Esophagus (tissue), 2 donors: ENCODE measurements around the gene TNPO3. TPM values are rescaled to one million over a fixed set of nuclear protein-coding genes. Genes with fewer than 3 reads are reported as not detected.

ENCODE experiments used
- H3K27ac ChIP-seq, 2 donors: one replicate each; pipeline ENCODE4 v1.5.1; 2013; ENCODE audit warnings: low read depth in 2 of 2, mild to moderate bottlenecking in 2 of 2, inconsistent platforms in 1 of 2, low read length in 1 of 2, moderate library complexity in 1 of 2
- H3K27me3 ChIP-seq, 2 donors: one replicate each; pipeline ENCODE4 v1.6.1; 2013; ENCODE audit warnings: low read length in 2 of 2, control low read depth in 1 of 2, mild to moderate bottlenecking in 1 of 2; ENCODE audit not compliant: insufficient read depth in 2 of 2, control insufficient read depth in 1 of 2
- H3K36me3 ChIP-seq, 2 donors: one replicate each; pipeline ENCODE4 v1.6.1; 2013; ENCODE audit warnings: low read length in 1 of 2; ENCODE audit not compliant: control insufficient read depth in 2 of 2, insufficient read depth in 2 of 2
- H3K4me1 ChIP-seq, 2 donors: one replicate each; pipeline ENCODE4 v1.6.1; 2013; ENCODE audit warnings: low read length in 1 of 2; ENCODE audit not compliant: control insufficient read depth in 2 of 2, insufficient read depth in 2 of 2
- H3K4me3 ChIP-seq, 2 donors: one replicate each; pipeline ENCODE4 v1.5.1; 2013; ENCODE audit warnings: low read length in 2 of 2, mild to moderate bottlenecking in 2 of 2, low read depth in 1 of 2, moderate library complexity in 1 of 2
- H3K9me3 ChIP-seq, 2 donors: one replicate each; pipeline ENCODE4 v1.6.1; 2013; ENCODE audit warnings: mild to moderate bottlenecking in 2 of 2, low read depth in 1 of 2, low read length in 1 of 2, moderate library complexity in 1 of 2; ENCODE audit not compliant: control insufficient read depth in 2 of 2, insufficient read depth in 1 of 2
- WGBS, 2 donors: extraction: QIAGEN DNeasy Blood & Tissue Kit; methylation state at CpG; one replicate each; pipeline ENCODE4 v1.1.7; 2013; 5-methylcytosine and 5-hydroxymethylcytosine counted together
- polyA plus RNA-seq, 2 donors: library from polyadenylated mRNA; stranded (reverse); fragments of 200-250 nt; gene quantifications; one replicate each; pipeline ENCODE4 v1.2.3, GENCODE V29; 2013
- donor health status: healthy with polysubstance abuse.
- donor health status: Bipolar disorder and iron deficiency.

Gene TNPO3
- polyA plus RNA-seq, 2 donors: 11.6 to 19.9 TPM

DNA sequence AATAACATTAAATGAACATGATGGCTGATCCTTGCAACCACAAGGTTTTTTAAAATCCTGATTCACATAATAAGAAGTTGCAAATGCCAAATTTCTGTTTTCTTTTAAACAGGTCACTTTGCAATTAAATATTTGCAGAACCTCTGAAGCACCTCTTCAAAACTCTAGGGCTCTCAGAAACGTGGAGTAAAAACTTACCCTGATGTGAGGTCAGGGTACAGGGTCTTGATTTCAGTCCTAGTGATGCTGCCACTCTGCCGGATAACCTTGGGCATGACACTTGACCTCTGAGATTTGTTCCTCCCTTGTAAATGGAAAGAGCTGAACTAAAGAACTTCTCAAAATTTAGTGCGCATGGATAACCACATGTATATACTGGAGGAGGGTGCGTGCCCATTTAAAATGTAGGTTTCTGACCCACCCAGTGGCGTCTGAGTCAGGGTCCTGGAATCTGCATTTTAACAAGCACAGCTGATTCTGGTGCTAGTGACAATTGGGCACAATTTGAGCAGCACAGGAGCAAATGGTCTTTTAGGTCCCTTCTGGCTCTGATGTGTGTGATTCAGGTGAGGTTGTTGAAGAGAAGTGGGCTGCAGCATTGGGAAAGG lies 35.5 kb upstream of the TNPO3 start:
- H3K9me3 ChIP-seq: no peaks in the 10 kb centered on the region
- H3K4me3 ChIP-seq: no peak overlapping the region
- no peaks in the 10 kb centered on the region for H3K4me1 ChIP-seq
- no peaks in the 10 kb centered on the region for H3K36me3 ChIP-seq
- 64 to 75% methylated on average over 5 of the region's 5 CpGs for WGBS, 2 donors
- H3K27ac ChIP-seq: no peak overlapping the region
- H3K27me3 ChIP-seq: no peaks in the 10 kb centered on the region

- WGBS, 2 donors: 49 to 50% methylated on average over 4 of the region's 4 CpGs
Measured at GRCh38 chr7:129089521-129090212, 34.8 kb upstream of the TNPO3 start.

GRCh38 chr7:129084801-129085551 lies 30.1 kb upstream of the TNPO3 start:
- Histone ChIP-seq H3K9me3 (no peaks in the 10 kb centered on the region), H3K27me3 (no peaks in the 10 kb centered on the region), H3K36me3 (no peaks in the 10 kb centered on the region), H3K27ac (no peak overlapping the region), H3K4me1 (no peaks in the 10 kb centered on the region), H3K4me3 (no peak overlapping the region)
- WGBS, 2 donors: 80 to 83% methylated on average over 11 of the region's 11 CpGs

More at GRCh38 chr7:129089521-129090212, 34.8 kb upstream of the TNPO3 start:
- no peaks in the 10 kb centered on the region for H3K9me3 ChIP-seq
- no peak overlapping the region for H3K4me3 ChIP-seq
- no peaks in the 10 kb centered on the region for H3K27me3 ChIP-seq
- H3K36me3 ChIP-seq: no peaks in the 10 kb centered on the region
- H3K27ac ChIP-seq: no peak overlapping the region
- no peaks in the 10 kb centered on the region for H3K4me1 ChIP-seq

DNA sequence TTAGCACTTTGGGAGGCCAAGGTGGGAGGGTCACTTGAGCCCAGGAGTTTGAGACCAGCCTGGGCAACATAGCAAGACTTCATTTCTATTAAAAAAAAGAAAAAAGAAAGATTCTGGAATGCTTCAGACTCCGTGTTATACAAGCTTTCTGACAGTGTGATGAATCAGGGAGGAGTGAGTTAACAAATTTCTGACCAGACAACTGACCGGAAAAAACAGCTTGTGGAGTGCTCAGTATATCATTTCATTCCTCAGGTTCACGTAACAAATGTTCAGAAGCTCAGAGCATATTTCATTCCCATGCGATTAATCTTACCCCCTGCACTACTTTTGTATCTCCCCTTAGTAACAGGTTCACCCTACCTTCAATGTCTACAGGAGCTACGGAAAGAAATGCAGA lies 28.6 kb upstream of the TNPO3 start:
- WGBS, 2 donors: 65 to 67% methylated on average over 5 of the region's 5 CpGs
- H3K9me3 ChIP-seq: no peaks in the 10 kb centered on the region
- H3K4me1 ChIP-seq: no peaks in the 10 kb centered on the region
- no peak overlapping the region for H3K4me3 ChIP-seq
- H3K36me3 ChIP-seq: no peaks in the 10 kb centered on the region
- no peak overlapping the region for H3K27ac ChIP-seq
- H3K27me3 ChIP-seq: no peaks in the 10 kb centered on the region

- no peaks in the 10 kb centered on the region for H3K4me1 ChIP-seq
Measured at GRCh38 chr7:129078455-129078854, 23.5 kb upstream of the TNPO3 start.

DNA sequence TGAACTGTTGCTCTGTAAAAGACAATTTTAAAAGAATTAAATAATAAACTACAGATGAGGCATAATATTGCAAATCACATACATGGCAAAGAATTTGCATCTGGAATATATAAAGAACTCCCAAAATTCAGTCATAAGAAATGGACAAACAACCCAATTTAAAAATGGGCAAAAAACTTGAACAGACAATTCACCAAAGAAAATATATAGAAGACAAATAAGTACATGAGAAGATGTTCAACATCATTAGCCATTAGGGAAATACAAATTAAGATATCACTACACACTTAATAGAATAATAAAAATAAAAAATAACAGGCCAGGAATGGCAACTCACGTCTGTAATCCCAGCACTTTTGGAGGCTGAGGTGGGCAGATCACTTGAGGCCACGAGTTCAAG lies 22.0 kb upstream of the TNPO3 start:
- 81% methylated on average over 2 of the region's 2 CpGs for WGBS, 2 donors

More at GRCh38 chr7:129078455-129078854, 23.5 kb upstream of the TNPO3 start:
- no peaks in the 10 kb centered on the region for H3K36me3 ChIP-seq
- H3K27me3 ChIP-seq: no peaks in the 10 kb centered on the region
- no peaks in the 10 kb centered on the region for H3K9me3 ChIP-seq
- 92 to 94% methylated on average over 2 of the region's 2 CpGs for WGBS, 2 donors
- H3K27ac ChIP-seq: no peak overlapping the region
- no peak overlapping the region for H3K4me3 ChIP-seq

GRCh38 chr7:129074994-129075393 lies 20.1 kb upstream of the TNPO3 start:
- no peaks in the 10 kb centered on the region for H3K27me3 ChIP-seq
- no peak overlapping the region for H3K27ac ChIP-seq
- WGBS, 2 donors: 91 to 97% methylated on average over 2 of the region's 2 CpGs
- H3K4me3 ChIP-seq: no peak overlapping the region
- H3K9me3 ChIP-seq: no peaks in the 10 kb centered on the region
- no peaks in the 10 kb centered on the region for H3K36me3 ChIP-seq
- no peaks in the 10 kb centered on the region for H3K4me1 ChIP-seq

More for the DNA sequence above, 22.0 kb upstream of the TNPO3 start:
- Histone ChIP-seq H3K4me1 (no peaks in the 10 kb centered on the region), H3K36me3 (no peaks in the 10 kb centered on the region), H3K27me3 (no peaks in the 10 kb centered on the region), H3K9me3 (no peaks in the 10 kb centered on the region), H3K27ac (no peak overlapping the region), H3K4me3 (no peak overlapping the region)

DNA sequence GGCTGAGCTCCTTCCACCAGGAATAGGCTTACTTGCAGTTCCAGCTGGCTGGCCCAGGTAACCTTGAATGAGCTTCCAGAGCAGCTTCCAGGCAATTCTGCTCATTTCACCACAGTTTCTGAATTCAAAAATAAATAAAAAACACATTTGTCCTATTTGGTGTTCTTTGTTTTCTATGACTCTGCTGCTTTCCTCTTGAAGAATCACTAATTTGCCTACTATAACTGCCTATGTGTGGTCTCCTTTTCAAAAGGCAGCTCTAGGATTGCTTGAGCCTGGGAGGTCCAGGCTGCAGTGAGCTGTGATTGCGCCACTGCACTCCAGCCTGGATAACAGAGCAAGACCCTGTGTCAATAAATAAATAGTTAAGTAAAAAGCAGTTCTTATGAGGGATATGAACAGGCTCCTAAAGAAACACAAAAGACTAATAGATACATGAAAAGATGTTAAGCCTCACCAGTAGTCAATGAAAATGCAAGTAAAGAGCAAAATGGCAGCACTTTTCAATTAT lies 19.5 kb upstream of the TNPO3 start:
- WGBS, 2 donors: 87 to 90% methylated on average over 1 of the region's 1 CpG
- Histone ChIP-seq H3K4me3 (no peak overlapping the region), H3K9me3 (no peaks in the 10 kb centered on the region)

DNA sequence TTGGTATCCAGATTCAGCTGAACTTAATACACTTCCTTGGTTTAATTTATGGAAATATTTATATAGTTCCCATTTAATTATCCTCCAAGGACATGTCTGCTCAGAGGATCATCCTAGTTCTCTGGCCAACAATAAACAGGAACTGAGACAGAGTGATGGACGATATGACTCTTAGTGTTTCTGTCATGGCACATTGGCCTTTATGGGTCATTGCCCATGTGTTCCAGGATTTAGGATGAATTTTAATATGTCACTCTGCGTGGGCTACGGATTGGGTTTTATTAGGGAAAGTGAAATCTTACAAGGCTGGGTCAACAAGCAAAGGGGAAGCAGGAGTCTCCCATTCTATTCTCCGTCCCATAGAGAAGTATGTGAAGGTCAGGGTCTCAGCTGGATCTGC lies 18.8 kb upstream of the TNPO3 start:
- WGBS, 2 donors: 73 to 81% methylated on average over 4 of the region's 4 CpGs
- H3K4me3 ChIP-seq: no peak overlapping the region
- no peaks in the 10 kb centered on the region for H3K36me3 ChIP-seq
- H3K27me3 ChIP-seq: no peaks in the 10 kb centered on the region
- H3K27ac ChIP-seq: no peak overlapping the region
- no peaks in the 10 kb centered on the region for H3K4me1 ChIP-seq
- H3K9me3 ChIP-seq: no peaks in the 10 kb centered on the region

More for the DNA sequence above, 19.5 kb upstream of the TNPO3 start:
- no peaks in the 10 kb centered on the region for H3K4me1 ChIP-seq
- H3K27me3 ChIP-seq: no peaks in the 10 kb centered on the region
- no peak overlapping the region for H3K27ac ChIP-seq
- H3K36me3 ChIP-seq: no peaks in the 10 kb centered on the region
